CD4-positive, alpha-beta T cell (primary cell): ENCODE measurements around the gene PDIA3. TPM values are rescaled to one million over a fixed set of nuclear protein-coding genes. Genes with fewer than 3 reads are reported as not detected.

Experiments
- ATAC-seq: fragments of 200-7000 bp; cut with Tn5 transposase; one replicate; pipeline ENCODE4 v1.10.0; 2022; ENCODE audit warnings: mild to moderate bottlenecking; ENCODE audit not compliant: poor library complexity
- CTCF ChIA-PET: fragments of 350-600 bp; sonication (Branson Sonifier 250); formaldehyde crosslinking; loops from one replicate; lab custom pipeline; 2021; ENCODE audit warnings: antibody characterized with exemption, inconsistent platforms; lab: Charles Lee
- POLR2A ChIA-PET: fragments of 350-600 bp; sonication (Branson Sonifier 250); formaldehyde crosslinking; loops from one replicate; lab custom pipeline; 2021; ENCODE audit warnings: antibody characterized with exemption, inconsistent platforms; lab: Charles Lee
- DNase-seq, 14 experiments: peaks; one replicate each; pipeline ENCODE4 v3.0.0-alpha.2; 2013 to 2020; ENCODE audit warnings: mixed read lengths in 2 of 14
- H3K27ac ChIP-seq, 2 donors: one replicate each; pipeline versions ENCODE4 v1.5.1 to v1.7.0; 2013; ENCODE audit warnings: low read length in 2 of 2, low read depth in 1 of 2, mild to moderate bottlenecking in 1 of 2
- H3K27me3 ChIP-seq, 2 experiments: 1 replicate in 1 of 2; 2 replicates in 1 of 2; pipeline versions ENCODE4 v1.6.1 to v1.7.0; 2013; ENCODE audit warnings: low read length in 2 of 2, control low read depth in 1 of 2, mild to moderate bottlenecking in 1 of 2, moderate library complexity in 1 of 2; ENCODE audit not compliant: insufficient read depth in 2 of 2, control insufficient read depth in 1 of 2
- H3K36me3 ChIP-seq: one replicate; pipeline ENCODE4 v1.6.1; 2013; ENCODE audit warnings: low read length, control low read depth; ENCODE audit not compliant: insufficient read depth
- H3K4me1 ChIP-seq: one replicate; pipeline ENCODE4 v1.6.1; 2013; ENCODE audit warnings: low read length, control low read depth; ENCODE audit not compliant: insufficient read depth
- H3K4me3 ChIP-seq: one replicate; pipeline ENCODE4 v1.5.1; 2013; ENCODE audit warnings: mild to moderate bottlenecking, low read length, moderate library complexity
- H3K9me3 ChIP-seq, 2 experiments: 1 replicate in 1 of 2; 2 replicates in 1 of 2; pipeline versions ENCODE4 v1.6.1 to v1.7.0; 2013; ENCODE audit warnings: low read length in 2 of 2, mild to moderate bottlenecking in 2 of 2, control low read depth in 1 of 2, moderate library complexity in 1 of 2; ENCODE audit not compliant: control insufficient read depth in 1 of 2, insufficient read depth in 1 of 2
- H3K27ac Mint-ChIP-seq: one replicate; pipeline ENCODE4 v1.8.0; 2020; ENCODE audit warnings: mixed read lengths
- H3K27me3 Mint-ChIP-seq: one replicate; pipeline ENCODE4 v1.8.0; 2021; ENCODE audit warnings: mixed read lengths
- H3K36me3 Mint-ChIP-seq: one replicate; pipeline ENCODE4 v1.8.0; 2021; ENCODE audit warnings: low read depth, mixed read lengths
- H3K4me1 Mint-ChIP-seq: one replicate; pipeline ENCODE4 v1.8.0; 2021; ENCODE audit warnings: low read depth, mixed read lengths
- H3K4me3 Mint-ChIP-seq: one replicate; pipeline ENCODE4 v1.8.0; 2020; ENCODE audit warnings: mild to moderate bottlenecking, mixed read lengths
- H3K9me3 Mint-ChIP-seq: one replicate; pipeline ENCODE4 v1.8.0; 2020; ENCODE audit warnings: mixed read lengths
- CTCF ChIP-seq: fragments of 200-600 bp; IDR thresholded peaks from one replicate; pipeline ENCODE4 v1.8.0; 2022; ENCODE audit warnings: antibody characterized with exemption, mild to moderate bottlenecking
- intact Hi-C, 2 experiments: fragments of 100-400 bp; cut with DNase I in 1 of 2; cut with micrococcal nuclease in 1 of 2; formaldehyde crosslinking; loops; one replicate each; pipeline versions ENCODE4 v1.15.1 to v1.9.0; 2023 to 2025; cut with DNase I, micrococcal nuclease
- total RNA-seq, 174 experiments: library from RNA in 2 of 174; stranded (reverse) in 2 of 174; gene quantifications; one replicate each; pipeline ENCODE4 v1.2.3 and lab custom pipeline; 2021 to 2026

PDIA3 gene
- total RNA-seq, 2 experiments from 2014 or later: 179 to 200 TPM

- TF ChIP-seq CTCF: no peak
- no peak for DNase-seq
- ChIA-PET CTCF (interaction anchor here (0.6 kb wide), 2 partner anchors 27 to 352 kb away, joined by 3 read pairs; no protein-coding TSS in a partner anchor), POLR2A (interaction anchor here (0.9 kb wide), 1 partner anchor 29 kb away, joined by 3 read pairs; the partner anchor contains the start of gene HYPK)
- intact Hi-C loops: no loop called here
- ATAC-seq: no peak
- H3K9me3 ChIP-seq: no peaks in the 10 kb centered on the region
- Mint-ChIP-seq H3K4me1 (peaks cover 10% of the 10 kb centered on the region), H3K9me3 (no peaks in the 10 kb centered on the region), H3K27ac (no peak overlapping the region), H3K4me3 (no peak overlapping the region), H3K36me3 (peaks cover 78% of the 10 kb centered on the region), H3K27me3 (no peaks in the 10 kb centered on the region)
- H3K36me3 ChIP-seq: peaks cover 63% of the 10 kb centered on the region
- no peak overlapping the region for H3K27ac ChIP-seq
- no peaks in the 10 kb centered on the region for H3K27me3 ChIP-seq
- H3K4me1 ChIP-seq: peaks cover 13% of the 10 kb centered on the region
- no peak overlapping the region for H3K4me3 ChIP-seq
Observed at GRCh38 chr15:43771816-43772215, 25.6 kb downstream of the PDIA3 start.

- Mint-ChIP-seq H3K9me3 (no peaks in the 10 kb centered on the region), H3K4me3 (no peak overlapping the region), H3K27ac (no peak overlapping the region), H3K4me1 (peaks cover 18% of the 10 kb centered on the region), H3K27me3 (no peaks in the 10 kb centered on the region), H3K36me3 (peaks cover 70% of the 10 kb centered on the region)
- intact Hi-C loops: no loop called here
- Histone ChIP-seq H3K9me3 (no peaks in the 10 kb centered on the region), H3K4me3 (no peak overlapping the region), H3K4me1 (peaks cover 18% of the 10 kb centered on the region), H3K27me3 (no peaks in the 10 kb centered on the region), H3K36me3 (peaks cover 55% of the 10 kb centered on the region), H3K27ac (no peak overlapping the region)
- CTCF ChIA-PET: interaction anchor here (0.7 kb wide), 1 partner anchor 22 kb away, joined by 3 read pairs; no protein-coding TSS in a partner anchor
- TF ChIP-seq CTCF: no peak
- ATAC-seq: no peak
- DNase-seq: no peak
- POLR2A ChIA-PET: no interaction called here
Observed at GRCh38 chr15:43772624-43773023, 26.4 kb downstream of the PDIA3 start.

- Histone ChIP-seq H3K9me3 (no peaks in the 10 kb centered on the region), H3K27ac (no peak overlapping the region), H3K36me3 (peaks cover 40% of the 10 kb centered on the region), H3K4me3 (no peak overlapping the region), H3K27me3 (no peaks in the 10 kb centered on the region), H3K4me1 (peaks cover 25% of the 10 kb centered on the region)
- ATAC-seq: no peak
- TF ChIP-seq CTCF: no peak
- intact Hi-C loops: loop anchor here in 1 of 2 experiments (2.0 kb wide), 1 partner anchor 23 kb away; no protein-coding TSS in a partner anchor
- H3K4me3 Mint-ChIP-seq: peak overlapping the region; percentile 13
- ChIA-PET POLR2A (no interaction called here), CTCF (no interaction called here)
- no peaks in the 10 kb centered on the region for H3K27me3 Mint-ChIP-seq
- peaks cover 21% of the 10 kb centered on the region for H3K4me1 Mint-ChIP-seq
- no peak for DNase-seq
- H3K36me3 Mint-ChIP-seq: peaks cover 56% of the 10 kb centered on the region
- H3K27ac Mint-ChIP-seq: peak overlapping the region; percentile 69
- H3K9me3 Mint-ChIP-seq: no peaks in the 10 kb centered on the region
Observed at GRCh38 chr15:43774062-43774461, 27.8 kb downstream of the PDIA3 start.
